Mesendoderm (in vitro differentiated cells): ENCODE data around the gene PLEKHG4.

Experiments
- DNase-seq: peaks from one replicate; pipeline ENCODE4 v3.0.0; 2013
- H2AK5ac ChIP-seq: 2 replicates; pipeline ENCODE4 v1.6.1; 2013; ENCODE audit warnings: low read length, inconsistent platforms
- H2BK120ac ChIP-seq: 2 replicates; pipeline ENCODE4 v1.6.1; 2013; ENCODE audit warnings: low read depth, mild to moderate bottlenecking, low read length, moderate library complexity, mixed read lengths
- H2BK15ac ChIP-seq: replicated peaks from 2 replicates; pipeline ENCODE4 v1.6.1; 2013; ENCODE audit warnings: low read depth, mild to moderate bottlenecking, moderate library complexity
- H2BK5ac ChIP-seq: 2 replicates; pipeline ENCODE4 v1.6.1; 2013; ENCODE audit warnings: low read length, inconsistent platforms
- H3K18ac ChIP-seq: 2 replicates; pipeline ENCODE4 v1.6.1; 2013; ENCODE audit warnings: mild to moderate bottlenecking, low read length, mixed read lengths
- H3K23ac ChIP-seq: one replicate; pipeline ENCODE4 v1.6.1; 2013; ENCODE audit warnings: low read length
- H3K27ac ChIP-seq: 2 replicates; pipeline ENCODE4 v1.5.1; 2013; ENCODE audit warnings: low read depth, mild to moderate bottlenecking, inconsistent platforms, low read length, moderate library complexity
- H3K27me3 ChIP-seq: 2 replicates; pipeline ENCODE4 v1.6.1; 2013; ENCODE audit warnings: low read length, control low read depth, mild to moderate bottlenecking, inconsistent platforms; ENCODE audit not compliant: insufficient read depth, poor library complexity
- H3K36me3 ChIP-seq: 2 replicates; pipeline ENCODE4 v1.6.1; 2013; ENCODE audit warnings: low read length, inconsistent platforms; ENCODE audit not compliant: control insufficient read depth, insufficient read depth
- H3K4ac ChIP-seq: one replicate; pipeline ENCODE4 v1.6.1; 2013; ENCODE audit warnings: low read depth, mild to moderate bottlenecking, low read length, moderate library complexity
- H3K4me1 ChIP-seq: 2 replicates; pipeline ENCODE4 v1.6.1; 2013; ENCODE audit warnings: low read depth, low read length, inconsistent platforms; ENCODE audit not compliant: control insufficient read depth
- H3K4me2 ChIP-seq: 2 replicates; pipeline ENCODE4 v1.6.1; 2013; ENCODE audit warnings: low read length
- H3K4me3 ChIP-seq: 2 replicates; pipeline ENCODE4 v1.5.1; 2013; ENCODE audit warnings: mild to moderate bottlenecking, low read length
- H3K56ac ChIP-seq: one replicate; pipeline ENCODE4 v1.6.1; 2013; ENCODE audit warnings: low read length
- H3K79me1 ChIP-seq: 2 replicates; pipeline ENCODE4 v1.6.1; 2013; ENCODE audit warnings: low read length, inconsistent platforms
- H3K79me2 ChIP-seq: 2 replicates; pipeline ENCODE4 v1.6.1; 2013; ENCODE audit warnings: mild to moderate bottlenecking, low read length; ENCODE audit not compliant: control insufficient read depth, insufficient read depth
- H3K9ac ChIP-seq: 2 replicates; pipeline ENCODE4 v1.6.1; 2013; ENCODE audit warnings: low read length, inconsistent platforms
- H4K5ac ChIP-seq: one replicate; pipeline ENCODE4 v1.6.1; 2013; ENCODE audit warnings: low read length
- H4K8ac ChIP-seq: one replicate; pipeline ENCODE4 v1.6.1; 2013; ENCODE audit warnings: low read depth, mild to moderate bottlenecking, control low read depth, low read length, moderate library complexity
- WGBS: extraction: QIAGEN DNeasy Blood & Tissue Kit; methylation state at CpG from one replicate; pipeline ENCODE4 v1.1.7; 2013; ENCODE audit warnings: low lambda C conversion rate, missing lambda C conversion rate; ENCODE audit not compliant: insufficient coverage; ENCODE audit errors: extremely low coverage; 5-methylcytosine and 5-hydroxymethylcytosine counted together

The PLEKHG4 gene

GRCh38 chr16:67245186-67245585, 34.1 kb upstream of the PLEKHG4 start:
- Histone ChIP-seq H3K4ac (no peak overlapping the region), H3K79me1 (peaks cover 12% of the 10 kb centered on the region), H3K4me3 (no peak overlapping the region), H3K23ac (no peak overlapping the region), H2BK5ac (peak overlapping the region; percentile 40), H3K4me1 (peaks cover 32% of the 10 kb centered on the region), H4K5ac (no peak overlapping the region), H3K4me2 (no peak overlapping the region), H3K79me2 (peaks cover 12% of the 10 kb centered on the region), H2BK120ac (no peak overlapping the region), H3K9ac (peak overlapping the region; percentile 85), H4K8ac (no peak overlapping the region), H2AK5ac (peak overlapping the region; percentile 82), H3K27me3 (peaks cover 3% of the 10 kb centered on the region), H3K18ac (no peak overlapping the region), H3K27ac (no peak overlapping the region), H3K56ac (peak overlapping the region; percentile 94), H3K36me3 (no peaks in the 10 kb centered on the region), H2BK15ac (no peak overlapping the region)
- DNase-seq = no peak
- WGBS = no CpG with 5 or more reads among the region's 4 CpGs

GRCh38 chr16:67245674-67246080, 33.7 kb upstream of the PLEKHG4 start:
- H3K23ac ChIP-seq = no peak overlapping the region
- no CpG with 5 or more reads among the region's 8 CpGs for WGBS
- H2BK5ac ChIP-seq = peak overlapping the region; percentile 71
- no peak overlapping the region for H2BK15ac ChIP-seq
- peak overlapping the region; percentile 65 for H3K4me2 ChIP-seq
- no peaks in the 10 kb centered on the region for H3K36me3 ChIP-seq
- peak overlapping the region; percentile 85 for H3K9ac ChIP-seq
- H3K79me1 ChIP-seq = peaks cover 12% of the 10 kb centered on the region
- H3K27ac ChIP-seq = peak overlapping the region; percentile 90
- peaks cover 4% of the 10 kb centered on the region for H3K27me3 ChIP-seq
- H2AK5ac ChIP-seq = no peak overlapping the region
- peaks cover 31% of the 10 kb centered on the region for H3K4me1 ChIP-seq
- H3K79me2 ChIP-seq = peaks cover 12% of the 10 kb centered on the region
- H4K8ac ChIP-seq = no peak overlapping the region
- H2BK120ac ChIP-seq = no peak overlapping the region
- no peak overlapping the region for H3K4ac ChIP-seq
- no peak overlapping the region for H4K5ac ChIP-seq
- peak overlapping the region; percentile 27 for H3K4me3 ChIP-seq
- H3K56ac ChIP-seq = peak overlapping the region; percentile 94
- H3K18ac ChIP-seq = peak overlapping the region; percentile 5
- DNase-seq = no peak

GRCh38 chr16:67246081-67246755, 33.1 kb upstream of the PLEKHG4 start:
- Histone ChIP-seq H2AK5ac (no peak overlapping the region), H2BK120ac (no peak overlapping the region), H3K9ac (peak overlapping the region; percentile 85), H4K8ac (no peak overlapping the region), H3K4me1 (peaks cover 26% of the 10 kb centered on the region), H3K4ac (peak overlapping the region; percentile 61), H2BK15ac (no peak overlapping the region), H3K36me3 (no peaks in the 10 kb centered on the region), H3K4me3 (peak overlapping the region; percentile 82), H2BK5ac (peak overlapping the region; percentile 35), H3K4me2 (peak overlapping the region; percentile 65), H3K18ac (peak overlapping the region; percentile 81), H3K27ac (peak overlapping the region; percentile 90), H3K56ac (peak overlapping the region; percentile 94), H3K79me1 (peaks cover 12% of the 10 kb centered on the region), H3K23ac (peak overlapping the region; percentile 45), H3K27me3 (peaks cover 4% of the 10 kb centered on the region), H4K5ac (no peak overlapping the region), H3K79me2 (peaks cover 12% of the 10 kb centered on the region)
- WGBS = no CpG with 5 or more reads among the region's 48 CpGs
- peak; percentile 92 for DNase-seq

- peak overlapping the region; percentile 50 for H2BK5ac ChIP-seq
- no peak overlapping the region for H3K4ac ChIP-seq
- H3K4me3 ChIP-seq = peak overlapping the region; percentile 82
- peak overlapping the region; percentile 85 for H3K9ac ChIP-seq
- peak overlapping the region; percentile 29 for H3K23ac ChIP-seq
- peak overlapping the region; percentile 90 for H3K27ac ChIP-seq
- H3K27me3 ChIP-seq = peaks cover 4% of the 10 kb centered on the region
- no peak overlapping the region for H4K5ac ChIP-seq
- peak overlapping the region; percentile 19 for H3K18ac ChIP-seq
- peaks cover 12% of the 10 kb centered on the region for H3K79me2 ChIP-seq
- H3K4me1 ChIP-seq = peaks cover 21% of the 10 kb centered on the region
- WGBS = no CpG with 5 or more reads among the region's 26 CpGs
- H3K79me1 ChIP-seq = peaks cover 12% of the 10 kb centered on the region
- H2BK120ac ChIP-seq = no peak overlapping the region
- H2BK15ac ChIP-seq = no peak overlapping the region
- peak overlapping the region; percentile 65 for H3K4me2 ChIP-seq
- H2AK5ac ChIP-seq = no peak overlapping the region
- peak overlapping the region; percentile 94 for H3K56ac ChIP-seq
- no peak overlapping the region for H4K8ac ChIP-seq
- H3K36me3 ChIP-seq = no peaks in the 10 kb centered on the region
- peak; percentile 94 for DNase-seq
These were observed 32.6 kb upstream of the PLEKHG4 start for GRCh38 chr16:67246756-67247191.

GRCh38 chr16:67247192-67248072, 31.9 kb upstream of the PLEKHG4 start, which contains the start of gene FHOD1:
FHOD1 (minus strand) TSS chr16:67247481; CDS start chr16:67247410, 71 bp downstream.
- peak within 1 kb of the TSS; percentile 50 for H2BK5ac ChIP-seq
- peaks cover 4% of the 10 kb centered on the region for H3K27me3 ChIP-seq
- DNase-seq = peak; percentile 96
- no peak within 1 kb of the TSS for H4K5ac ChIP-seq
- peaks cover 9% of the 10 kb centered on the region for H3K79me2 ChIP-seq
- no CpG with 5 or more reads among the region's 60 CpGs for WGBS
- H2BK15ac ChIP-seq = no peak within 1 kb of the TSS
- peak within 1 kb of the TSS; percentile 85 for H3K9ac ChIP-seq
- H2BK120ac ChIP-seq = no peak within 1 kb of the TSS
- H2AK5ac ChIP-seq = no peak within 1 kb of the TSS
- peak within 1 kb of the TSS; percentile 45 for H3K23ac ChIP-seq
- peak within 1 kb of the TSS; percentile 89 for H3K18ac ChIP-seq
- peak within 1 kb of the TSS; percentile 37 for H3K4ac ChIP-seq
- H3K4me2 ChIP-seq = peak within 1 kb of the TSS; percentile 83
- peaks cover 21% of the 10 kb centered on the region for H3K4me1 ChIP-seq
- peak within 1 kb of the TSS; percentile 94 for H3K56ac ChIP-seq
- H3K27ac ChIP-seq = peak within 1 kb of the TSS; percentile 90
- H4K8ac ChIP-seq = no peak within 1 kb of the TSS
- H3K79me1 ChIP-seq = peaks cover 9% of the 10 kb centered on the region
- H3K4me3 ChIP-seq = peak within 1 kb of the TSS; percentile 82
- no peaks in the 10 kb centered on the region for H3K36me3 ChIP-seq
